ENCODE data around the gene SPPL2B.

- TF ChIP-seq, protein P1, sequence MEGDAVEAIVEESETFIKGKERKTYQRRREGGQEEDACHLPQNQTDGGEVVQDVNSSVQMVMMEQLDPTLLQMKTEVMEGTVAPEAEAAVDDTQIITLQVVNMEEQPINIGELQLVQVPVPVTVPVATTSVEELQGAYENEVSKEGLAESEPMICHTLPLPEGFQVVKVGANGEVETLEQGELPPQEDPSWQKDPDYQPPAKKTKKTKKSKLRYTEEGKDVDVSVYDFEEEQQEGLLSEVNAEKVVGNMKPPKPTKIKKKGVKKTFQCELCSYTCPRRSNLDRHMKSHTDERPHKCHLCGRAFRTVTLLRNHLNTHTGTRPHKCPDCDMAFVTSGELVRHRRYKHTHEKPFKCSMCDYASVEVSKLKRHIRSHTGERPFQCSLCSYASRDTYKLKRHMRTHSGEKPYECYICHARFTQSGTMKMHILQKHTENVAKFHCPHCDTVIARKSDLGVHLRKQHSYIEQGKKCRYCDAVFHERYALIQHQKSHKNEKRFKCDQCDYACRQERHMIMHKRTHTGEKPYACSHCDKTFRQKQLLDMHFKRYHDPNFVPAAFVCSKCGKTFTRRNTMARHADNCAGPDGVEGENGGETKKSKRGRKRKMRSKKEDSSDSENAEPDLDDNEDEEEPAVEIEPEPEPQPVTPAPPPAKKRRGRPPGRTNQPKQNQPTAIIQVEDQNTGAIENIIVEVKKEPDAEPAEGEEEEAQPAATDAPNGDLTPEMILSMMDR (IDR thresholded peaks at IDR 0.05; ENCODE audit: low read depth, low read length, missing input control), result no peak
- no peak for TF ChIP-seq EGR1 (IDR thresholded peaks at IDR 0.05; ENCODE audit: low read depth in 2 of 2)
Measured at GRCh38 chr19:2327773-2328400, 597 bp upstream of the SPPL2B start.

All from liver (tissue), 3 donors.